HG02642 (cell line): ENCODE results near the gene GINS2.

Source experiments
- ATAC-seq: cut with Tn5 transposase; IDR thresholded peaks from one replicate; pipeline ENCODE4 v1.9.1; 2021; ENCODE audit warnings: mild to moderate bottlenecking; ENCODE audit not compliant: unreplicated experiment, poor library complexity

Gene GINS2

GRCh38 chr16:85644093-85644712 lies 44.6 kb downstream of the GINS2 start:
- no peak for ATAC-seq

GRCh38 chr16:85643631-85644030 lies 45.1 kb downstream of the GINS2 start:
- no peak for ATAC-seq

- no peak for ATAC-seq
Measured at GRCh38 chr16:85642762-85643358, 45.9 kb downstream of the GINS2 start.

- ATAC-seq: no peak
Measured at GRCh38 chr16:85641776-85642176, 47.0 kb downstream of the GINS2 start.

- no peak for ATAC-seq
Measured at GRCh38 chr16:85641305-85641704, 47.4 kb downstream of the GINS2 start.

- no peak for ATAC-seq
Measured at GRCh38 chr16:85640585-85640984, 48.2 kb downstream of the GINS2 start.

- no peak for ATAC-seq
Measured at GRCh38 chr16:85640254-85640558, 48.5 kb downstream of the GINS2 start.

- no peak for ATAC-seq
Measured at GRCh38 chr16:85639529-85640253, 49.1 kb downstream of the GINS2 start.

- ATAC-seq: no peak
Measured at GRCh38 chr16:85638695-85639409, 49.9 kb downstream of the GINS2 start.

- ATAC-seq: no peak
Measured at GRCh38 chr16:85637808-85638647, 50.7 kb downstream of the GINS2 start.

- ATAC-seq: no peak
Measured at GRCh38 chr16:85637061-85637807, 51.5 kb downstream of the GINS2 start.

GRCh38 chr16:85636234-85636812 lies 52.4 kb downstream of the GINS2 start:
- ATAC-seq: no peak

GRCh38 chr16:85635545-85636140 lies 53.1 kb downstream of the GINS2 start:
- ATAC-seq: no peak

GRCh38 chr16:85634747-85635544 lies 53.8 kb downstream of the GINS2 start:
- no peak for ATAC-seq

- no peak for ATAC-seq
Measured at GRCh38 chr16:85633888-85634287, 54.9 kb downstream of the GINS2 start.

- ATAC-seq: no peak
Measured at GRCh38 chr16:85633438-85633743, 55.4 kb downstream of the GINS2 start.

- ATAC-seq: no peak
Measured at GRCh38 chr16:85632709-85633437, 55.9 kb downstream of the GINS2 start.
